Thyroid gland (tissue), 4 donors: Measurements from ENCODE around the gene COL27A1. TPM values are rescaled to one million over a fixed set of nuclear protein-coding genes. Genes with fewer than 3 reads are reported as not detected.

Experiments
- DNase-seq, 2 donors: peaks; one replicate each; pipeline ENCODE4 v3.0.0-alpha.2; 2019
- H3K27ac ChIP-seq, 3 donors: fragments of 200-600 bp; sonication (generic); 1 replicate in 2 of 3; 2 replicates in 1 of 3; pipeline ENCODE4 v1.5.1; 2016 to 2019; ENCODE audit warnings: mild to moderate bottlenecking in 1 of 3, moderate library complexity in 1 of 3
- H3K27me3 ChIP-seq: fragments of 200-600 bp; sonication (generic); one replicate; pipeline ENCODE4 v1.5.1; 2019
- H3K36me3 ChIP-seq, 2 donors: fragments of 200-600 bp; sonication (generic); one replicate each; pipeline ENCODE4 v1.5.1; 2016 to 2019
- H3K4me1 ChIP-seq, 2 donors: fragments of 200-600 bp; sonication (generic); one replicate each; pipeline ENCODE4 v1.5.1; 2017 to 2019
- H3K4me3 ChIP-seq, 3 donors: fragments of 200-600 bp; sonication (generic); replicated peaks in 1 of 3; 1 replicate in 2 of 3; 2 replicates in 1 of 3; pipeline ENCODE4 v1.5.1; 2016; ENCODE audit warnings: mild to moderate bottlenecking in 1 of 3
- H3K9me3 ChIP-seq: fragments of 200-600 bp; sonication (generic); one replicate; pipeline ENCODE4 v1.5.1; 2017
- CTCF ChIP-seq, 6 experiments: fragments of 200-600 bp in 3 of 6; fragments of 450-650 bp in 3 of 6; sonication (generic) in 3 of 6; IDR thresholded peaks; one replicate each; pipeline ENCODE4 v1.5.1; 2016 to 2019; ENCODE audit warnings: antibody characterized with exemption in 6 of 6, mild to moderate bottlenecking in 2 of 6, inconsistent platforms in 1 of 6, moderate library complexity in 1 of 6
- POLR2A ChIP-seq, 2 donors: fragments of 450-650 bp; IDR thresholded peaks; one replicate each; pipeline ENCODE4 v1.6.1; 2017; ENCODE audit warnings: antibody characterized with exemption in 2 of 2, mild to moderate bottlenecking in 2 of 2, moderate library complexity in 1 of 2
- WGBS, 2 donors: methylation state at CpG; one replicate each; pipeline ENCODE4 v1.1.5; 2017; 5-methylcytosine and 5-hydroxymethylcytosine counted together
- intact Hi-C: fragments of 100-400 bp; cut with DNase I; formaldehyde crosslinking; loops from one replicate; pipeline ENCODE4 v1.15.1; 2023
- total RNA-seq, 4 donors: library from RNA; depleted of rRNA; stranded (reverse); fragments of >200 nt; gene quantifications; one replicate each; pipeline ENCODE4 v1.2.3, GENCODE V29; 2016

Gene COL27A1
- total RNA-seq, 4 donors from 2014 or later = 6.7 to 32.5 (median 10.6) TPM

DNA sequence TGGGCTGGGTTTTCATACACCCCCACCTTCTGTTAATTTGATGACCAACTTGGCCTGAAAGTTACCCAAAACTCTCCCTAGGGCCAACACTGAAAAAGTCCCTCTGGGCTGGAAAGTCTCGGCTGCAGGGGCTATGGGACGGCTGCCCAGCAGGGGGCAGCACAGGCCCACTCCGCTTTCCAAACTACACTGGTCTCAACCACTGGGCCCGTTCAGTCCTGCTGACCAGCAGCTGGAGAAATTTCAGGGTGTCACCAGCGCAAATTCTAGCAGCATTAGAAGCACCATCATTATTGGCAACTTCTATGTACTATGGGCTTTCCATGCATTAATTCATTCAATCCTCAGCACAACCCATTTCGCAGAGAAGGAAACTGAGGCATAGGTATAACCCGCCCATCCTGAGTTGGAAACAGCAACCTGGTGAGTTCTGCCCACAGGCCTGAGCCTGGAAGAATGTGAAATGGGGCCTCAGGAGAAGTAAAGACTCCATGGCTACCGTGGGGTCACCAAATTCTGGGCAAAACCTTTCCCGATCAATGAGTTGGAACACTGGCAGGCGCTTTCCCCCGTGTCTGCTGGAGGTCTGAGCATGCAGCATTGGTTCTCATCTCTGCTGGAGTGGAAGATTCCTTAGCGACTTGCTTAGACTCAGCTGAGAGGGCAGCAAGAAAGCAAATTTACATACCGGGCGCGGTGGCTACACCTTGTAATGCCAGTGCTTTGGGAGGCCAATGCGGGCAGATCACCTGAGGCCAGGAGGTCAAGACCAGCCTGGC, 184.0 kb downstream of the COL27A1 start:
- no peaks in the 10 kb centered on the region for H3K27me3 ChIP-seq
- 79 to 85% methylated on average over 16 of the region's 16 CpGs for WGBS, 2 donors
- TF ChIP-seq CTCF (IDR thresholded peaks at IDR 0.05) = peak; percentile 38 to 66 (median 46)
- no peak for TF ChIP-seq POLR2A (IDR thresholded peaks at IDR 0.05)
- DNase-seq = peak; percentile 19 to 37
- intact Hi-C loops = no loop called here
- H3K4me3 ChIP-seq = no peak overlapping the region
- H3K4me1 ChIP-seq = no peaks in the 10 kb centered on the region
- no peak overlapping the region for H3K27ac ChIP-seq
- H3K36me3 ChIP-seq = peaks cover 17 to 40% of the 10 kb centered on the region in 2 donors
- H3K9me3 ChIP-seq = no peaks in the 10 kb centered on the region

DNA sequence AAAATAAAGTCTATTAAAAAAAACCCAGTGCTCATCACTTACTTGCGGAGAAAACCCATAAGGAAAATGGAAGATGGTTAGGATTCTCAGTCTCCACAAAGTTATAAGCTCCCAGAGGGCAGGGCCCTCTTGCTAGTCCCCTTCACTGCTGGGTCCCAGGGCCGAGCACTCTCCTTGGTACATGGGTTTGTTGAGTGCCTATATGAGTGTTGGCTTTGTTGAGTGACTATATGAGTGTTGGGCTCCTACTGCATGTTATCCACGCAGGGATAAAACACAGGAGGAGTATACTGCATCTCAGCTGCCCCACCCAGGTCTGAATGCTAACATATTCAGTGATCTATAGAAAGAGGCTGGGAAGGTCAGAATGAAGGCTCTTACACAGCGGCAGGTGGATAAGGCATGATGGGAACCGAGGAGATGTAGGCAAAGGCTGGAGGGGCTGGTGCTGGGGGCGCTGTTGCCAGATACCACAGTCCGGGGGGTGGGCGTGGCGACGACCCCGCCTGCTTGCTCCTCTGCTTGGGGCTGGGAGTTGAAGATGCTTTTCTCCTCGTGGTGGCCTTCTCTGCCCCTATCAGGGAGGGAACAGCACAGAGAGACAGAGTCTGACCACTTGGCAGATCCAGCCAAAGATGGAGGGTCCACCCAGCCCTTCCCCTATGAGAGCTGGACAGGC, 186.0 kb downstream of the COL27A1 start:
- 87 to 92% methylated on average over 12 of the region's 12 CpGs for WGBS, 2 donors
- TF ChIP-seq CTCF (IDR thresholded peaks at IDR 0.05) (no peak), POLR2A (IDR thresholded peaks at IDR 0.05) (no peak)
- intact Hi-C loops = no loop called here

GRCh38 chr9:114341991-114342390, 186.7 kb downstream of the COL27A1 start:
- no peaks in the 10 kb centered on the region for H3K9me3 ChIP-seq
- H3K4me3 ChIP-seq = no peak overlapping the region
- 94 to 98% methylated on average over 4 of the region's 4 CpGs for WGBS, 2 donors
- intact Hi-C loops = no loop called here
- TF ChIP-seq CTCF (IDR thresholded peaks at IDR 0.05) (no peak), POLR2A (IDR thresholded peaks at IDR 0.05) (no peak)
- H3K36me3 ChIP-seq = peaks cover 23 to 43% of the 10 kb centered on the region in 2 donors
- no peaks in the 10 kb centered on the region for H3K4me1 ChIP-seq
- no peak for DNase-seq
- no peak overlapping the region for H3K27ac ChIP-seq
- H3K27me3 ChIP-seq = no peaks in the 10 kb centered on the region

More for the DNA sequence above, 186.0 kb downstream of the COL27A1 start:
- Histone ChIP-seq H3K36me3 (peaks cover 21 to 48% of the 10 kb centered on the region in 2 donors), H3K4me1 (no peaks in the 10 kb centered on the region), H3K9me3 (no peaks in the 10 kb centered on the region), H3K4me3 (no peak overlapping the region), H3K27ac (no peak overlapping the region), H3K27me3 (no peaks in the 10 kb centered on the region)
- DNase-seq = no peak

GRCh38 chr9:114342755-114343440, 187.6 kb downstream of the COL27A1 start:
- no peaks in the 10 kb centered on the region for H3K9me3 ChIP-seq
- no peak for DNase-seq
- WGBS, 2 donors = 88 to 97% methylated on average over 5 of the region's 5 CpGs
- intact Hi-C loops = no loop called here
- no peaks in the 10 kb centered on the region for H3K27me3 ChIP-seq
- no peak overlapping the region for H3K4me3 ChIP-seq
- TF ChIP-seq POLR2A (IDR thresholded peaks at IDR 0.05) (no peak), CTCF (IDR thresholded peaks at IDR 0.05) (no peak)
- peaks cover 28 to 47% of the 10 kb centered on the region in 2 donors for H3K36me3 ChIP-seq
- H3K27ac ChIP-seq = no peak overlapping the region
- no peaks in the 10 kb centered on the region for H3K4me1 ChIP-seq
